Gastroesophageal sphincter (tissue), 4 donors: ENCODE measurements around the gene CSF3R. TPM values are rescaled to one million over a fixed set of nuclear protein-coding genes. Genes with fewer than 3 reads are reported as not detected.

ENCODE experiments used
- ATAC-seq: fragments of 150-250 bp; one replicate; pipeline ENCODE4 v1.9.1; 2016; ENCODE audit warnings: mild to moderate bottlenecking, moderate library complexity
- H3K27ac ChIP-seq, 4 donors: fragments of 200-600 bp; sonication (generic) in 3 of 4; 1 replicate in 3 of 4; 2 replicates in 1 of 4; pipeline ENCODE4 v1.5.1; 2016 to 2019
- H3K27me3 ChIP-seq: fragments of 200-600 bp; sonication (generic); one replicate; pipeline ENCODE4 v1.5.1; 2019
- H3K36me3 ChIP-seq, 2 donors: fragments of 200-600 bp; sonication (generic); one replicate each; pipeline ENCODE4 v1.5.1; 2019; ENCODE audit warnings: control low read depth in 1 of 2
- H3K4me1 ChIP-seq, 3 donors: fragments of 200-600 bp; sonication (generic); 1 replicate in 2 of 3; 2 replicates in 1 of 3; pipeline ENCODE4 v1.5.1; 2016 to 2019; ENCODE audit warnings: control low read depth in 2 of 3
- H3K4me3 ChIP-seq, 2 donors: fragments of 200-600 bp; sonication (generic); one replicate each; pipeline ENCODE4 v1.5.1; 2019; ENCODE audit warnings: mild to moderate bottlenecking in 1 of 2, moderate library complexity in 1 of 2
- H3K9me3 ChIP-seq, 3 donors: fragments of 200-600 bp; sonication (generic); one replicate each; pipeline ENCODE4 v1.5.1; 2017 to 2019; ENCODE audit warnings: control low read depth in 2 of 3
- CTCF ChIP-seq, 4 experiments: fragments of 200-600 bp in 2 of 4; fragments of 450-650 bp in 2 of 4; sonication (generic) in 1 of 4; IDR thresholded peaks; one replicate each; pipeline ENCODE4 v1.5.1; 2017 to 2019; ENCODE audit warnings: antibody characterized with exemption in 4 of 4, mild to moderate bottlenecking in 2 of 4, moderate library complexity in 2 of 4
- EP300 ChIP-seq: sonication (generic); formaldehyde crosslinking; IDR thresholded peaks from one replicate; pipeline ENCODE4 v1.6.1; 2017; ENCODE audit warnings: antibody characterized with exemption, mild to moderate bottlenecking
- POLR2A ChIP-seq, 2 donors: fragments of 450-650 bp; IDR thresholded peaks; one replicate each; pipeline ENCODE4 v1.6.1; 2017; ENCODE audit warnings: antibody characterized with exemption in 2 of 2, mild to moderate bottlenecking in 2 of 2, moderate library complexity in 1 of 2
- POLR2AphosphoS5 ChIP-seq: sonication (generic); formaldehyde crosslinking; IDR thresholded peaks from one replicate; pipeline ENCODE4 v1.6.1; 2017; ENCODE audit warnings: antibody characterized with exemption
- WGBS, 2 donors: methylation state at CpG; one replicate each; pipeline ENCODE4 v1.1.5; 2018; ENCODE audit warnings: low coverage in 1 of 2; 5-methylcytosine and 5-hydroxymethylcytosine counted together
- total RNA-seq, 4 donors: library from RNA; depleted of rRNA; stranded (reverse); fragments of >200 nt; gene quantifications; one replicate each; pipeline ENCODE4 v1.1.0, GENCODE V29; 2016

CSF3R gene
- total RNA-seq, 4 donors from 2014 or later: 2.7 to 26.8 (median 10.1) TPM

- H3K27ac ChIP-seq: no peak overlapping the region
- H3K27me3 ChIP-seq: no peaks in the 10 kb centered on the region
- 58% methylated on average over 4 of the region's 22 CpGs; no CpG with 5 or more reads in 1 of the 2 donors for WGBS, 2 donors
- H3K36me3 ChIP-seq: no peaks in the 10 kb centered on the region
- no peak for TF ChIP-seq EP300
- TF ChIP-seq POLR2A (IDR thresholded peaks at IDR 0.05): no peak
- TF ChIP-seq POLR2AphosphoS5: no peak
- no peak for TF ChIP-seq CTCF (IDR thresholded peaks at IDR 0.05)
- no peak overlapping the region for H3K4me3 ChIP-seq
- no peaks in the 10 kb centered on the region for H3K4me1 ChIP-seq
- ATAC-seq: no peak
- H3K9me3 ChIP-seq: no peaks in the 10 kb centered on the region
Measured at GRCh38 chr1:36471830-36472641, 10.7 kb downstream of the CSF3R start.

- ATAC-seq: no peak
- no peaks in the 10 kb centered on the region for H3K36me3 ChIP-seq
- H3K9me3 ChIP-seq: no peaks in the 10 kb centered on the region
- H3K27ac ChIP-seq: no peak overlapping the region
- TF ChIP-seq POLR2A (IDR thresholded peaks at IDR 0.05) (no peak), CTCF (IDR thresholded peaks at IDR 0.05) (no peak), EP300 (no peak), POLR2AphosphoS5 (no peak)
- peaks cover 0 to 9% (median 0%) of the 10 kb centered on the region in 3 donors for H3K4me1 ChIP-seq
- WGBS, 2 donors: 66 to 79% methylated on average over 2 of the region's 2 CpGs
- H3K4me3 ChIP-seq: no peak overlapping the region
- no peaks in the 10 kb centered on the region for H3K27me3 ChIP-seq
Measured at GRCh38 chr1:36469163-36469562, 13.6 kb downstream of the CSF3R start.

- WGBS, 2 donors: 81 to 83% methylated on average over 1 to 8 of the region's 10 CpGs
- Histone ChIP-seq H3K36me3 (no peaks in the 10 kb centered on the region), H3K9me3 (no peaks in the 10 kb centered on the region), H3K27me3 (no peaks in the 10 kb centered on the region), H3K4me3 (no peak overlapping the region), H3K4me1 (peaks cover 4 to 18% (median 7%) of the 10 kb centered on the region in 3 donors), H3K27ac (no peak overlapping the region)
- ATAC-seq: no peak
- TF ChIP-seq POLR2AphosphoS5 (no peak), CTCF (IDR thresholded peaks at IDR 0.05) (no peak), EP300 (no peak), POLR2A (IDR thresholded peaks at IDR 0.05) (no peak)
Measured at GRCh38 chr1:36467700-36468455, 14.8 kb downstream of the CSF3R start.

- no peak for ATAC-seq
- Histone ChIP-seq H3K27ac (no peak overlapping the region), H3K4me1 (peaks cover 4 to 27% (median 13%) of the 10 kb centered on the region in 3 donors), H3K9me3 (no peaks in the 10 kb centered on the region), H3K4me3 (no peak overlapping the region), H3K36me3 (peaks cover 0 to 4% of the 10 kb centered on the region in 2 donors), H3K27me3 (no peaks in the 10 kb centered on the region)
- 92 to 100% methylated on average over 1 to 2 of the region's 4 CpGs for WGBS, 2 donors
- no peak for TF ChIP-seq POLR2AphosphoS5
Measured at GRCh38 chr1:36467027-36467410, 15.7 kb downstream of the CSF3R start.

- H3K9me3 ChIP-seq: no peaks in the 10 kb centered on the region
- no peak for TF ChIP-seq POLR2AphosphoS5
- TF ChIP-seq EP300: no peak
- no peak for TF ChIP-seq POLR2A (IDR thresholded peaks at IDR 0.05)
- no peak for TF ChIP-seq CTCF (IDR thresholded peaks at IDR 0.05)
- WGBS, 2 donors: 88 to 100% methylated on average over 1 to 2 of the region's 12 CpGs
- peaks cover 4 to 31% (median 13%) of the 10 kb centered on the region in 3 donors for H3K4me1 ChIP-seq
- no peak for ATAC-seq
- H3K27me3 ChIP-seq: no peaks in the 10 kb centered on the region
- H3K36me3 ChIP-seq: peaks cover 0 to 10% of the 10 kb centered on the region in 2 donors
- no peak overlapping the region for H3K27ac ChIP-seq
- no peak overlapping the region for H3K4me3 ChIP-seq
Measured at GRCh38 chr1:36466370-36467026, 16.2 kb downstream of the CSF3R start.
